ENCODE results near the gene PTPN9.

GRCh38 chr15:75570126-75570845, 8.8 kb downstream of the PTPN9 start:
- no peak for TF ChIP-seq EZH2 (IDR thresholded peaks at IDR 0.05; ENCODE audit: insufficient read depth, poor library complexity, severe bottlenecking)
- no peak for TF ChIP-seq EZH2phosphoT487 (IDR thresholded peaks at IDR 0.05; ENCODE audit: insufficient read depth, low read depth)

All from GM23248 (cell line).